H9 (cell line): Measurements from ENCODE around the gene ANKS1B. TPM values are rescaled to one million over a fixed set of nuclear protein-coding genes. Genes with fewer than 3 reads are reported as not detected.

ENCODE experiments used
- DNase-seq: peaks from one replicate; pipeline ENCODE4 v3.0.0-alpha.2; 2017
- H2AFZ ChIP-seq: one replicate; pipeline ENCODE4 v1.6.1; 2013; ENCODE audit warnings: mild to moderate bottlenecking, low read length, control low read depth, moderate library complexity
- H2AK5ac ChIP-seq: 2 replicates; pipeline ENCODE4 v1.6.1; 2013; ENCODE audit warnings: low read length, control low read depth, mixed read lengths; ENCODE audit not compliant: insufficient read length
- H2BK120ac ChIP-seq: one replicate; pipeline ENCODE4 v1.6.1; 2013; ENCODE audit warnings: low read depth, mild to moderate bottlenecking, low read length, control low read depth, inconsistent platforms; ENCODE audit not compliant: poor library complexity, severe bottlenecking
- H2BK12ac ChIP-seq: 2 replicates; pipeline ENCODE4 v1.6.1; 2013; ENCODE audit warnings: low read length, control low read depth, mixed read lengths, low read depth; ENCODE audit not compliant: insufficient read length
- H2BK15ac ChIP-seq: 2 replicates; pipeline ENCODE4 v1.6.1; 2013; ENCODE audit warnings: low read depth, low read length, control low read depth
- H2BK20ac ChIP-seq: one replicate; pipeline ENCODE4 v1.6.1; 2013; ENCODE audit warnings: low read depth, mild to moderate bottlenecking, low read length, control low read depth, inconsistent platforms; ENCODE audit not compliant: poor library complexity, severe bottlenecking
- H2BK5ac ChIP-seq: 2 replicates; pipeline ENCODE4 v1.6.1; 2013; ENCODE audit warnings: low read length, control low read depth, mixed read lengths; ENCODE audit not compliant: insufficient read length
- H3K14ac ChIP-seq: 2 replicates; pipeline ENCODE4 v1.6.1; 2013; ENCODE audit warnings: low read length, control low read depth; ENCODE audit not compliant: insufficient read depth
- H3K18ac ChIP-seq: 2 replicates; pipeline ENCODE4 v1.6.1; 2013; ENCODE audit warnings: low read depth, mild to moderate bottlenecking, mixed read lengths, low read length, control low read depth; ENCODE audit not compliant: insufficient read length
- H3K23ac ChIP-seq: 2 replicates; pipeline ENCODE4 v1.6.1; 2013; ENCODE audit warnings: low read length, control low read depth, mixed read lengths, low read depth; ENCODE audit not compliant: insufficient read length
- H3K23me2 ChIP-seq: 2 replicates; pipeline ENCODE4 v1.6.1; 2013; ENCODE audit warnings: low read depth, mild to moderate bottlenecking, mixed read lengths, low read length, control low read depth; ENCODE audit not compliant: insufficient read length, poor library complexity, severe bottlenecking
- H3K27ac ChIP-seq: 2 replicates; pipeline ENCODE4 v1.5.1; 2013; ENCODE audit warnings: low read length, control low read depth, mixed read lengths, low read depth; ENCODE audit not compliant: insufficient read length
- H3K27me3 ChIP-seq: 2 replicates; pipeline ENCODE4 v1.6.1; 2013; ENCODE audit warnings: low read length, control low read depth, inconsistent platforms; ENCODE audit not compliant: insufficient read depth
- H3K4ac ChIP-seq: 2 replicates; pipeline ENCODE4 v1.6.1; 2013; ENCODE audit warnings: low read depth, mild to moderate bottlenecking, control low read depth, inconsistent platforms, low read length, moderate library complexity
- H3K4me1 ChIP-seq: 2 replicates; pipeline ENCODE4 v1.6.1; 2013; ENCODE audit warnings: low read length, control low read depth, inconsistent platforms; ENCODE audit not compliant: insufficient read depth
- H3K4me2 ChIP-seq: 2 replicates; pipeline ENCODE4 v1.6.1; 2013; ENCODE audit warnings: low read length, control low read depth, mixed read lengths; ENCODE audit not compliant: insufficient read length, insufficient read depth
- H3K56ac ChIP-seq: 2 replicates; pipeline ENCODE4 v1.6.1; 2013; ENCODE audit warnings: low read depth, mild to moderate bottlenecking, mixed read lengths, low read length, control low read depth; ENCODE audit not compliant: insufficient read length
- H3K79me1 ChIP-seq: 2 replicates; pipeline ENCODE4 v1.6.1; 2013; ENCODE audit warnings: low read depth, mild to moderate bottlenecking, moderate library complexity, low read length, control low read depth, inconsistent platforms; ENCODE audit not compliant: insufficient read depth, poor library complexity, severe bottlenecking
- H3K79me2 ChIP-seq: 2 replicates; pipeline ENCODE4 v1.6.1; 2013; ENCODE audit warnings: low read length, control low read depth, inconsistent platforms; ENCODE audit not compliant: insufficient read depth
- H3K9ac ChIP-seq: 2 replicates; pipeline ENCODE4 v1.6.1; 2013; ENCODE audit warnings: low read length, control low read depth, mixed read lengths; ENCODE audit not compliant: insufficient read length; ENCODE audit errors: extremely low read depth
- H3K9me3 ChIP-seq: one replicate; pipeline ENCODE4 v1.6.1; 2013; ENCODE audit warnings: low read depth, low read length, inconsistent platforms; ENCODE audit not compliant: control insufficient read depth
- H3T11ph ChIP-seq: one replicate; pipeline ENCODE4 v1.6.1; 2013; ENCODE audit warnings: mild to moderate bottlenecking, low read length, control low read depth, inconsistent platforms
- H4K20me1 ChIP-seq: one replicate; pipeline ENCODE4 v1.6.1; 2013; ENCODE audit not compliant: control insufficient read depth, insufficient read length, insufficient read depth
- H4K5ac ChIP-seq: 2 replicates; pipeline ENCODE4 v1.6.1; 2013; ENCODE audit warnings: low read depth, mild to moderate bottlenecking, mixed read lengths, low read length, control low read depth; ENCODE audit not compliant: insufficient read length
- H4K8ac ChIP-seq: replicated peaks from 2 replicates; pipeline ENCODE4 v1.6.1; 2013; ENCODE audit warnings: low read length, control low read depth, mixed read lengths, low read depth; ENCODE audit not compliant: insufficient read length
- H4K91ac ChIP-seq: 2 replicates; pipeline ENCODE4 v1.6.1; 2013; ENCODE audit warnings: low read depth, mild to moderate bottlenecking, moderate library complexity, mixed read lengths, low read length, control low read depth; ENCODE audit not compliant: insufficient read length
- H3K27ac Mint-ChIP-seq, 3 experiments: 2 replicates in 2 of 3; 3 replicates in 1 of 3; pipeline ENCODE4 v1.8.0; 2020 to 2021; ENCODE audit warnings: mixed read lengths in 3 of 3, mild to moderate bottlenecking in 1 of 3, moderate library complexity in 1 of 3
- H3K27me3 Mint-ChIP-seq: 2 replicates; pipeline ENCODE4 v1.8.0; 2021; ENCODE audit warnings: low read depth, mild to moderate bottlenecking, moderate library complexity, mixed read lengths
- H3K36me3 Mint-ChIP-seq, 3 experiments: 2 replicates in 2 of 3; 3 replicates in 1 of 3; pipeline ENCODE4 v1.8.0; 2020 to 2021; ENCODE audit warnings: low read depth in 3 of 3, mixed read lengths in 3 of 3; ENCODE audit not compliant: insufficient read depth in 1 of 3
- H3K4me1 Mint-ChIP-seq, 2 experiments: 2 replicates each; pipeline ENCODE4 v1.8.0; 2020; ENCODE audit warnings: mixed read lengths in 2 of 2
- H3K4me3 Mint-ChIP-seq, 2 experiments: 2 replicates in 1 of 2; 3 replicates in 1 of 2; pipeline ENCODE4 v1.8.0; 2020 to 2021; ENCODE audit warnings: mild to moderate bottlenecking in 2 of 2, mixed read lengths in 2 of 2, moderate library complexity in 1 of 2
- H3K9me3 Mint-ChIP-seq, 2 experiments: 2 replicates in 1 of 2; 3 replicates in 1 of 2; pipeline ENCODE4 v1.8.0; 2020; ENCODE audit warnings: mild to moderate bottlenecking in 2 of 2, mixed read lengths in 2 of 2, moderate library complexity in 1 of 2
- total RNA-seq: library from RNA; stranded (reverse); gene quantifications from 2 replicates; pipeline ENCODE4 v1.2.1, GENCODE V29; 2021
- TF ChIP-seq, protein P1 (sequence below): fragments of 200-600 bp; sonication (generic); conservative IDR thresholded peaks from 3 replicates; pipeline ENCODE4 v1.8.0; 2021; ENCODE audit warnings: antibody characterized with exemption, mild to moderate bottlenecking

Gene ANKS1B
- total RNA-seq, 1 experiment from 2014 or later, result 4.1 TPM

DNA sequence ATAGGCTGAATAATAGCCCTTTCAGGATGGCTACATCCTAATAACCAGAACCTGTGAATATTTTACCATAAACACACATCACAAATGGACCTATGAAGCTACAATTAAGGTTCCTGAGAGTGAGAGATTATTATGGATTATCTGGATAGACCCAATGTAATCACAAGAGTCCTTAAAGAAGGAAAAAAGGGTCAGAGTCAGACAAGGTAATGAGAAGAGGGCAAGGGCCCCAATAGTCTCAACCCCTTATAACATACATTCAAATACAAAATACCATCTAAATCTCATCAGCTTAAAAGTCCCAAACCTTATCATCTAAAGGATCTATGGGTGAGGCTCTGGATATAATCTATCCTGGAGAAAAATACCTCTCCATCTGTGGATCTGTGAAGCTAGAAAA is 272.5 kb downstream of the ANKS1B start:
- no peaks in the 10 kb centered on the region for H3K4me1 ChIP-seq
- H4K20me1 ChIP-seq, result no peaks in the 10 kb centered on the region
- H3K79me1 ChIP-seq, result no peaks in the 10 kb centered on the region
- no peak overlapping the region for H2BK120ac ChIP-seq
- no peak overlapping the region for H4K5ac ChIP-seq
- no peak overlapping the region for H2BK15ac ChIP-seq
- H2AK5ac ChIP-seq, result no peak overlapping the region
- peaks cover 7% of the 10 kb centered on the region in 2 experiments for H3K4me1 Mint-ChIP-seq
- TF ChIP-seq, protein P1, sequence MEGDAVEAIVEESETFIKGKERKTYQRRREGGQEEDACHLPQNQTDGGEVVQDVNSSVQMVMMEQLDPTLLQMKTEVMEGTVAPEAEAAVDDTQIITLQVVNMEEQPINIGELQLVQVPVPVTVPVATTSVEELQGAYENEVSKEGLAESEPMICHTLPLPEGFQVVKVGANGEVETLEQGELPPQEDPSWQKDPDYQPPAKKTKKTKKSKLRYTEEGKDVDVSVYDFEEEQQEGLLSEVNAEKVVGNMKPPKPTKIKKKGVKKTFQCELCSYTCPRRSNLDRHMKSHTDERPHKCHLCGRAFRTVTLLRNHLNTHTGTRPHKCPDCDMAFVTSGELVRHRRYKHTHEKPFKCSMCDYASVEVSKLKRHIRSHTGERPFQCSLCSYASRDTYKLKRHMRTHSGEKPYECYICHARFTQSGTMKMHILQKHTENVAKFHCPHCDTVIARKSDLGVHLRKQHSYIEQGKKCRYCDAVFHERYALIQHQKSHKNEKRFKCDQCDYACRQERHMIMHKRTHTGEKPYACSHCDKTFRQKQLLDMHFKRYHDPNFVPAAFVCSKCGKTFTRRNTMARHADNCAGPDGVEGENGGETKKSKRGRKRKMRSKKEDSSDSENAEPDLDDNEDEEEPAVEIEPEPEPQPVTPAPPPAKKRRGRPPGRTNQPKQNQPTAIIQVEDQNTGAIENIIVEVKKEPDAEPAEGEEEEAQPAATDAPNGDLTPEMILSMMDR, result no peak
- no peak overlapping the region for H3T11ph ChIP-seq
- H3K9ac ChIP-seq, result no peak overlapping the region
- H3K27me3 Mint-ChIP-seq, result no peaks in the 10 kb centered on the region
- no peak overlapping the region for H3K23ac ChIP-seq
- no peak overlapping the region for H2BK12ac ChIP-seq
- no peak overlapping the region for H3K56ac ChIP-seq
- H3K36me3 Mint-ChIP-seq, result peaks cover 0 to 13% (median 7%) of the 10 kb centered on the region in 3 experiments; a peak in 5 of 7 replicates
- no peak overlapping the region for H3K18ac ChIP-seq
- no peak overlapping the region for H2AFZ ChIP-seq
- no peaks in the 10 kb centered on the region for H3K23me2 ChIP-seq
- no peak overlapping the region for H3K4me2 ChIP-seq
- H3K4ac ChIP-seq, result no peak overlapping the region
- H2BK5ac ChIP-seq, result no peak overlapping the region
- no peak overlapping the region for H3K4me3 Mint-ChIP-seq
- H4K8ac ChIP-seq, result no peak overlapping the region
- H3K14ac ChIP-seq, result no peak overlapping the region
- no peak for DNase-seq
- H2BK20ac ChIP-seq, result no peak overlapping the region
- no peaks in the 10 kb centered on the region for H3K27me3 ChIP-seq
- H3K79me2 ChIP-seq, result no peaks in the 10 kb centered on the region
- no peak overlapping the region for H3K27ac ChIP-seq
- H4K91ac ChIP-seq, result no peak overlapping the region
- no peaks in the 10 kb centered on the region for H3K9me3 ChIP-seq
- no peak overlapping the region for H3K27ac Mint-ChIP-seq
- H3K9me3 Mint-ChIP-seq, result peaks cover 3 to 4% of the 10 kb centered on the region in 2 experiments; a peak in 3 of 5 replicates
